A673 (cell line): ENCODE results near the gene DACH2. TPM values are rescaled to one million over a fixed set of nuclear protein-coding genes. Genes with fewer than 3 reads are reported as not detected.

Source experiments
- BruUV-seq: library from RNA; stranded (reverse); fragments of 400-500 nt; replicated peaks from 2 replicates; lab custom pipeline; 2021; lab: Mats Ljungman, UMichigan
- CTCF ChIA-PET: fragments of 300-600 bp; sonication (Branson Sonifier 250); formaldehyde crosslinking; loops from one replicate; lab custom pipeline; 2022; ENCODE audit warnings: antibody characterized with exemption; lab: Charles Lee
- POLR2A ChIA-PET: fragments of 300-600 bp; sonication (Branson Sonifier 250); formaldehyde crosslinking; loops from one replicate; lab custom pipeline; 2022; ENCODE audit warnings: antibody characterized with exemption; ENCODE audit not compliant: low non-redundant PET; lab: Charles Lee
- DNase-seq: peaks from one replicate; pipeline ENCODE4 v3.0.0-alpha.2; 2015; ENCODE audit warnings: low spot score
- H3K27ac ChIP-seq: fragments of 200-600 bp; sonication (generic); 2 replicates; pipeline ENCODE4 v1.5.1; 2016; ENCODE audit warnings: mixed run types, low read depth, mild to moderate bottlenecking, mixed read lengths, antibody characterized with exemption, low read length; ENCODE audit not compliant: poor library complexity, severe bottlenecking
- H3K27me3 ChIP-seq: fragments of 200-600 bp; sonication (generic); replicated peaks from 2 replicates; pipeline ENCODE4 v1.6.1; 2017; ENCODE audit warnings: mixed run types, low read depth, mild to moderate bottlenecking, mixed read lengths, antibody characterized with exemption, low read length; ENCODE audit not compliant: insufficient read depth, poor library complexity
- H3K36me3 ChIP-seq: fragments of 200-600 bp; sonication (generic); 2 replicates; pipeline ENCODE4 v1.6.1; 2016; ENCODE audit warnings: mixed run types, mild to moderate bottlenecking, mixed read lengths, antibody characterized with exemption, low read length; ENCODE audit not compliant: insufficient read depth, poor library complexity, severe bottlenecking
- H3K4me1 ChIP-seq: fragments of 200-600 bp; sonication (generic); 2 replicates; pipeline ENCODE4 v1.6.1; 2017; ENCODE audit warnings: mixed run types, mild to moderate bottlenecking, mixed read lengths, antibody characterized with exemption, low read length; ENCODE audit not compliant: insufficient read depth, poor library complexity, severe bottlenecking
- H3K4me3 ChIP-seq: fragments of 200-600 bp; sonication (generic); 2 replicates; pipeline ENCODE4 v1.5.1; 2016; ENCODE audit warnings: low read depth, mixed run types, mild to moderate bottlenecking, mixed read lengths, low read length; ENCODE audit not compliant: poor library complexity, severe bottlenecking
- H3K9me3 ChIP-seq: fragments of 200-600 bp; sonication (generic); 2 replicates; pipeline ENCODE4 v1.6.1; 2016; ENCODE audit warnings: mixed run types, low read depth, mild to moderate bottlenecking, mixed read lengths, antibody characterized with exemption, low read length; ENCODE audit not compliant: poor library complexity, severe bottlenecking
- CTCF ChIP-seq: fragments of 300-800, 200-600 bp; sonication (generic); conservative IDR thresholded peaks from 2 replicates; pipeline ENCODE4 v1.5.1; 2017; ENCODE audit warnings: low read depth, mild to moderate bottlenecking, antibody characterized with exemption, low read length, moderate library complexity, mixed read lengths
- EZH2 ChIP-seq: fragments of 200-600 bp; sonication (generic); IDR thresholded peaks from 2 replicates; pipeline ENCODE4 v1.6.1; 2017; ENCODE audit warnings: borderline replicate concordance, low read depth, mild to moderate bottlenecking, mixed read lengths, antibody characterized with exemption, low read length; ENCODE audit not compliant: poor library complexity, severe bottlenecking
- intact Hi-C: fragments of 100-400 bp; cut with micrococcal nuclease; formaldehyde crosslinking; loops from one replicate; pipeline ENCODE4 v1.10.0; 2022; ENCODE audit not compliant: unreplicated experiment
- total RNA-seq: library from RNA; stranded (reverse); gene quantifications from 2 replicates; pipeline ENCODE4 v1.2.3, GENCODE V29; 2021

The DACH2 gene
- total RNA-seq, 1 experiment from 2014 or later: not detected

- Histone ChIP-seq H3K9me3 (no peaks in the 10 kb centered on the region), H3K36me3 (no peaks in the 10 kb centered on the region), H3K4me1 (no peaks in the 10 kb centered on the region), H3K4me3 (no peak overlapping the region), H3K27me3 (no peaks in the 10 kb centered on the region), H3K27ac (no peak overlapping the region)
- ChIA-PET CTCF (no interaction called here), POLR2A (no interaction called here)
- intact Hi-C loops: no loop called here
- no TSS peak for BruUV-seq
- DNase-seq: no peak
- no peak for TF ChIP-seq CTCF
- TF ChIP-seq EZH2: no peak
Observed at GRCh38 chrX:86460760-86461159, 312.5 kb downstream of the DACH2 start.

- TF ChIP-seq EZH2 (no peak), CTCF (no peak)
- BruUV-seq: no TSS peak
- Histone ChIP-seq H3K9me3 (no peaks in the 10 kb centered on the region), H3K27me3 (no peaks in the 10 kb centered on the region), H3K4me3 (no peak overlapping the region), H3K36me3 (no peaks in the 10 kb centered on the region), H3K27ac (no peak overlapping the region), H3K4me1 (no peaks in the 10 kb centered on the region)
- ChIA-PET CTCF (no interaction called here), POLR2A (no interaction called here)
- DNase-seq: no peak
- intact Hi-C loops: loop anchor here (5.0 kb wide), 1 partner anchor 662 kb away; no protein-coding TSS in a partner anchor
Observed at GRCh38 chrX:86504297-86504696, 356.0 kb downstream of the DACH2 start.

GRCh38 chrX:86507331-86507730 is 359.1 kb downstream of the DACH2 start:
- no peaks in the 10 kb centered on the region for H3K27me3 ChIP-seq
- TF ChIP-seq CTCF: no peak
- no peak for TF ChIP-seq EZH2
- CTCF ChIA-PET: no interaction called here
- no peaks in the 10 kb centered on the region for H3K9me3 ChIP-seq
- H3K4me3 ChIP-seq: no peak overlapping the region
- DNase-seq: no peak
- intact Hi-C loops: no loop called here
- BruUV-seq: no TSS peak
- POLR2A ChIA-PET: no interaction called here
- H3K4me1 ChIP-seq: no peaks in the 10 kb centered on the region
- H3K36me3 ChIP-seq: no peaks in the 10 kb centered on the region
- H3K27ac ChIP-seq: no peak overlapping the region
